NCI-H82 treated with DMSO at 0.1 percent for 48 hours (cell line): ENCODE measurements around the gene TRPM6.

Experiments
- DNase-seq: peaks from one replicate; lab custom pipeline; 2025; ENCODE audit not compliant: unreplicated experiment; lab: John Stamatoyannopoulos, UW

TRPM6 gene

DNA sequence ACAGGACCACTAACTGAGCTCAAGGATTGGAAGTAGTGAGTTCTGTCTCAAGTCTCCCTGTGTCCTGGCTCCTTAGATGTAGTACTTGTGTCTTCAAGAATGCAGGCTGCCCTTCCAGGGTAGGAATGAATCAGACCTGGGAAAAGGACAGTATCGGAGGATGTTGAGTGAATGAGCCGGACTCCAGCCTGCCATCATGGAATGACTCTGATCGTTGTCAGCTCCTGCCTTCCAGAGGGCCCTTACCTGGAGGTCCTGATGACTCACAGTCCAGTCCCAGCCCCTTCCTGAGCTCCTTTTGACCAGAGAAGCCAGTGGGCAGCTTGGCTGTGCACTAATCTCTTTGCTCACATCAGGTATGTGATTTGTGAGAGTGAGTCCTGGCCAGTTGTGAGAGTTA lies 161.1 kb downstream of the TRPM6 start:
- DNase-seq: no peak

DNA sequence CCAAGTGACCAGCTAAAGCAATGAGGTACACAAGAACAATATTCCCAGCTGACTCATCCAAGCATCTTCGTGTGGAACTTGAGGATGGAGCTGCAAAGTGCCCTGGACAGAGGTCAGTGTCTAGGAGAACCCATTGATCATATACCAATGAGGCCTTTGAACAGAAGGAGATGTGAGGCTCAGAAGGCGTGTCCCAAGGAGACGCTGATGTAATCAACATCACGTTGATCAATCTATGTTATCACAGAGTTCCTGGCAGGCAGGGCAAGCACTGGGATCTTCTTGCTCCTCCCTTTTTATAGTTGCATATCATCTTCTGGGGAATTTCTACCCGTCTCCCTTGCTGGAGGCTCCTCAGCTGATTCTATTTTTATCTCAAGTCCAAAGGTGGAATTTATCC lies 163.4 kb downstream of the TRPM6 start:
- DNase-seq: no peak

- DNase-seq: peak; percentile 13
Measured at GRCh38 chr9:74721696-74722660, 165.7 kb downstream of the TRPM6 start.

GRCh38 chr9:74719306-74719705 lies 168.4 kb downstream of the TRPM6 start:
- DNase-seq: no peak

- DNase-seq: no peak
Measured at GRCh38 chr9:74718709-74719108, 169.0 kb downstream of the TRPM6 start.

GRCh38 chr9:74711341-74711740 lies 176.4 kb downstream of the TRPM6 start:
- no peak for DNase-seq

- DNase-seq: no peak
Measured at GRCh38 chr9:74697535-74697934, 190.2 kb downstream of the TRPM6 start.

DNA sequence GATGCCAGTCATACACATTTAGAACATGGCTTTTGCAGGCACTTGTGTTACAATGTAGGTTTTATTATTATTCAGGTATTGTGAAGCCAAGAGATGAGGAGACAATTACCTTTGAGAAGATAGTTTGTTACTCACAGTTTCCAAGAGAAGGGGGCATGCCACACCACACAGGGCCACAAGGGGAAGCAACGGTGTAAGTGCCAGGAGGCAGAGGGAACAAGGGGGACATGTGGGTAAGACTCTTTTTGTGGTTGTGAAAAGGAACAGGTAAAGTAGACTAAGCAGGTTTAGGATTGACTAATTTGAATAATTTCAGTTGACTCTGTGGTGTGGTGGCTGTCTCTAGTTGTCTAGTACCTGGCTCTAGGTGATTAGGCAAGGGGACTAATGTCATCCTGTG lies 191.2 kb downstream of the TRPM6 start:
- DNase-seq: no peak

GRCh38 chr9:74691058-74691457 lies 196.7 kb downstream of the TRPM6 start:
- no peak for DNase-seq

GRCh38 chr9:74683322-74683721 lies 204.4 kb downstream of the TRPM6 start:
- DNase-seq: no peak

GRCh38 chr9:74681906-74682305 lies 205.8 kb downstream of the TRPM6 start:
- no peak for DNase-seq

- DNase-seq: no peak
Measured at GRCh38 chr9:74674077-74674476, 213.6 kb downstream of the TRPM6 start.
